Measurements from ENCODE around the gene COMTD1.
"Not testable (repeated sequence)": the region's sequence is repeated elsewhere in the genome, so short reads cannot be mapped to it uniquely, and the experiment has no call there.

Gene COMTD1

DNA sequence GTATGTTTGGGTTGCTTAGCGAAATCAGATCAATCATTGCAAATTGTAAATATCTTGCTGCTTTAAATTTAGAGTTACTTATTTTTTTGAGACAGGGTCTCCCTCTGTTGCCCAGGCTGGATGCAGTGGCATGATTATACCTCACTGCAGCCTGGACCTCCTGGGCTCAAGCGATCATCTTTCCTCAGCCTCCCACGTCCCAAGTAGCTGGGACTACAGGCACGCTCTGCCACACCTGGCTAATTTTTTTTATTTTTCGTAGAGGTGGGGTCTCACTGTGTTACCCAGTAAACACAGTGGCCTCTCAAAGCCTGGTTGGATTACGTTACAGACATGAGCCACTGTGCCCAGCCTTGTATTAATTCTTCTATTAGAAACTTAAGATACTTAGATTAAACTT lies 23.4 kb downstream of the COMTD1 start:
- no peak for DNase-seq

GRCh38 chr10:75211007-75211691 lies 24.6 kb downstream of the COMTD1 start:
- DNase-seq, result peak; percentile 8

DNA sequence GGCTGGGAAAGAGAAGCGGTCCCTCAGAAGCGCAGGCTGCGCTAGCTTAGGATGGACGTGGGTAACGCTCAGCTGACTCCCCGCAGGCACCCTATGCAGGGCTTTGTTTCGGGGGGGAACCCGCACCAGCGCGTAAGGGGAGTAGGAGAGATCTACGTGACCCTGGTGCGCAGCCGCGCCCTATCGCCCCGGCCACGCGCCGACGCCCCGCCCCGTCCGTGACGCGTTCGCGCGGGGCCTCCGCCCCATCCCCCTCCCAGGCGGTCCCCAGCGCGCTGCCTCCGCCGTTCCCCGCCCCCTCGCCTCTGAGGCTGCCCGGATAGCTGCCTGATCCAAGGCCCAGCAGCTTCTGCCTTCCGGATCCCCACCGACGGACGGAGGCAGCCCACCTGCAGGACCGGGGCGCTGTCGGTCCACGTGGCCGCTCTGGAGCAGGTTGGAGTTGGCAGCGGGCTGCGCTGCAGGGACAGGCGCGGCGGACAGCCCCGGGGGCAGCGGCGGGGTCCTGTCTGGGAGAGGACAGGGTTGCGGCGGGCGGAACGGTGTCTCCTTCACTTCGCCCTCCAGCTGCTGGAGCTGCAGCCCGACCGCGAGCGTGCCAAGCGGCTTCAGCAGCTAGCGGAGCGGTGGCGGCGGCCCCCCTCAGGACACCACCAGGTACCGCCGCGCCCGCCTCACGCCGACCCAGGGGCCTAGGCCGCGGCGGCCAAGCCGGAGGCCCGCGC lies 25.3 kb downstream of the COMTD1 start, which contains the start of gene VDAC2:
Gene VDAC2, plus strand, starts transcription at position 515 of the 725 bp plus-strand sequence. CDS start 363 bp downstream, outside the sequence.
- DNase-seq, result peak; percentile 94

GRCh38 chr10:75209921-75210281 lies 25.9 kb downstream of the COMTD1 start:
- peak; percentile 76 for DNase-seq

DNA sequence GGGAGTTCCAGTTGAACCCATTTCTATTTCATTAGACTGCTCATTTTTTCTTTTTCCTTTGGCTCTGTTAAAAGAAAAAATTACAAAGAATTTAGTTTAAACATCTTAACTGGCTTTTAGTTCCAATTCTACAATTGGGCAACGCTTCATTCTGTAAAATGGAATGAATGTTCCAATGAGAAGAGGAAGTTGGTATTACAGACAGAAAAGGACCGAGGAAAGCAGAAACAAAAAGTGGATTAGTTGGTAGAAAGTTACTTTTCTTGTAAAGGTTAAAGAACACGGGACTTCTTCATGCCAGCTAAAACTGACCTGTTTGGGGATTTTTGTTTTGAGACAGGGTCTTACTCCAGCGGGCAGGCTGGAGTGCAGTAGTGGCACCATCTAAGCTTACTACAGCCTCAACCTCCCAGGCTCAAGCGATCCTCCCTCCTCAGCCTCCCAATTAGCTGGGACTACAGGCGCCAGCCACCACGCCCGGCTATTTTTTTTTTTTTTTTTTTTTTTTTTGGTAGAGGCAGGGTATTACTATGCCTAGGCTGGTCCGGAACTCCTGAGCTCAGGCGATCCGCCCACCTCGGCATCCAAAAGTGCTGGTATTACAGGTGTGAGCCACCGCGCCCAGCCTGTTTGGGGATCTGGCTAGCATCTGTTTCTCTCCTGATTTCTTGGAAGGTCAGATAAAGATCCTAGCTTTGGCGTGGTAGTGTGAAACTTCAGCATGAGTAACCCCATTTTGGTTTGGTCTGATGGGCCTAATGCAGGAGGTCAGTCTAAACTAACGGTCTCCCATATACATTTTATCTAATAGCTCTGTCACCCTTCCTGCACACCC lies 26.5 kb downstream of the COMTD1 start:
- no peak for DNase-seq

DNA sequence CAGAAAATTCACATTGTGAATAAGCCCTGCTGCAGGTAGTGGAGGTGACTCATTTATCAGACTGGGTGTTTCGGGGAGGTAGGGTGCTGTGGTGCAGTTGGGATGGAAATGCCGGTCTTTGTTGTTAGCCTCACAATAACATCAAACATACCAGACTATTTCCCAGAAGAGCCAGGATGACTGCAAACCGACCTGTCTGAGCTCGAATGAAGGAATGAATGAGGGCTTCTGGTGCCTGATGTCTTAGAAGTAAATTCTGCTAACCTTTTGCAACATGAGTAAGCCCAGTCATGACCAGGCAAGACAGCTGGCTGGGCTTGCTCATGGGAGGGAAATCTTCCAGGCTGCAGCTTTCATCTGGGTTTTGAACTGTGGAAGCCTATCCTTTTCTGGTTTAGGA lies 27.6 kb downstream of the COMTD1 start:
- DNase-seq, result no peak

DNA sequence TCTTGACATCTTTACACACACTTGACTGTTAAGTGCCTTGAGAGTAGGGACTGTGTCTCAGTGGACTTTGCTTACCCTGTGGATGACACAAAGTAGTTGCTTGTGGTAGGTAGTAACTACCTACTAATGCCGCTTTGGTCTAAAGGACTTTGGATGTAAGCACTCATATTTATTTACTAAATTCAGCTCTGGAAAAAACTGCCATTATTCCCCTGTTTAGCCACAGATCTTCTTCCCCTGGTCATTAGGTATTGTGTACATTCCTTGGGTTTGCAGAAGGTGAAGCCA lies 28.0 kb downstream of the COMTD1 start:
- DNase-seq, result no peak

DNA sequence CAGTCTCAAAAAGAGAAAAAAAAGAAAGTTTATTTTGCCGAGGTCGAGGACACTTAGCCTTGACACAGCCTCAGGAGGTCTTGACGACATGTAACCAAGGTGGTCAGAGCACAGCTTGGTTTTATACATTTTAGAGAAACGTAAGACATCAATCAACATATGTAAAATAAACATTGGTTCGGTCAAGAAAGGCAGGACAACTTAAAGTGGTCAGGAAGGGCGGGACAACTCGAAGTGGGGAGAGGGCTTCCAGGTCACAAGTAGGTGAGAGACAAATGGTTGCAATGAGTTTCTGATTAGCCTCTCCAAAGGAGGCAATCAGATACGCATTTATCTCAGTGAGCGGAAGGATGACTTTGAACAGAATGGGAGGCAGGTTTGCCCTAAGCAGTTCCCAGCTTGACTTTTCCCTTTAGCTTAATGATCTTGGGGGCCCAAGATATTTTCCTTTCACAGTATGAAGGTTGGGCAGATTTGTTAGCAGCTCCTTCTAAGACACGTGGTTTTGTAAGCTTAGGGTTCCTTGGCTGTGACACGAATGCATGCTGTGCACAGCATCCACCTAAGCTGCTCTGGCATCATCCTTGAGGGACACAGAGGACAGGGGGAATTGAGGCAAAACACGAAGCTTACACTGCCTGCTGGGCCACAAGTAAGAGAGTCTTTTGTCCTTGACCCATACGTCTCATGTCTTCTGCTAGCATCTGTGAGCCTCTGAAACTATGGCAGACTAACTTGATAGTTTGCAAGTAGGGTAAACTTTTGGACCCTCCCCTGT lies 28.5 kb downstream of the COMTD1 start:
- no peak for DNase-seq

DNA sequence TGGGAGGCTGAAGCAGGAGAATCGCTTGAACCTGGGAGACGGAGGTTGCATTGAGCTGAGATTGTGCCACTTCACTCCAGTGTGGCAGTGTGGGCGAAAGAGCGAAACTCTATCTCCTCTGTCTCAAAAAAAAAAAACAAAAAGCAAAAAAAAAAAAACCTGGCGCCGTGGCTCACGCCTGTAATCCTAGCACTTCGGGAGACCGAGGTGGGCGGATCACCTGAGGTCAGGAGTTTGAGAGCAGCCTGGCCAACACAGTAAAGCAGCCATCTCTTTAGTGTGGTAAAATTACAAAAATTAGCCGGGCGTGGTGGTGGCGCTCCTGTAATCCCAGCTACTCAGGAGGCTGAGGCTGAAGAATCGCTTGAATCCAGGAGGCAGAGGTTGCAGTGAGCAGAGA lies 29.1 kb downstream of the COMTD1 start:
- DNase-seq, result not testable (repeated sequence)

DNA sequence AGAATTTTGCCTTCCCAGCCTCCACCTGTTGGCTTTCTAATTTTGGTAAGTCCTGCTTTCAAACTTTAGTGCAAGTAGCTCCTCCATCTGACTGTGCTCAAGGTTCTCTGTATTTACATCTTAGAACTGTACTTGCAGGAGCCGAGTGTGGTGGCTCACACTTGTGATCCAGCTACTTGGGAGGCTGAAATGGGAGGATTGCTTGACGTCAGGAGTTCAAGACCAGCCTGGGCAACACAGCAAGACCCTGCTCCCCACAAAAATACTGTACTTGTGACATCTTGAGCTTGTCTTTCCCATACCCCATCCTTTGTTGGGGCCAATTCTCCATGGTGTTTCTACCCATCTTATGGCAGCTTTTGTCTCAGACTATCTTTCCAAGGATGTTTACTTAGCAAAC lies 29.8 kb downstream of the COMTD1 start:
- DNase-seq, result no peak

- DNase-seq, result no peak
Observed at GRCh38 chr10:75203724-75204123, 32.0 kb downstream of the COMTD1 start.

- not testable (repeated sequence) for DNase-seq
Observed at GRCh38 chr10:75203046-75203620, 32.6 kb downstream of the COMTD1 start.

DNA sequence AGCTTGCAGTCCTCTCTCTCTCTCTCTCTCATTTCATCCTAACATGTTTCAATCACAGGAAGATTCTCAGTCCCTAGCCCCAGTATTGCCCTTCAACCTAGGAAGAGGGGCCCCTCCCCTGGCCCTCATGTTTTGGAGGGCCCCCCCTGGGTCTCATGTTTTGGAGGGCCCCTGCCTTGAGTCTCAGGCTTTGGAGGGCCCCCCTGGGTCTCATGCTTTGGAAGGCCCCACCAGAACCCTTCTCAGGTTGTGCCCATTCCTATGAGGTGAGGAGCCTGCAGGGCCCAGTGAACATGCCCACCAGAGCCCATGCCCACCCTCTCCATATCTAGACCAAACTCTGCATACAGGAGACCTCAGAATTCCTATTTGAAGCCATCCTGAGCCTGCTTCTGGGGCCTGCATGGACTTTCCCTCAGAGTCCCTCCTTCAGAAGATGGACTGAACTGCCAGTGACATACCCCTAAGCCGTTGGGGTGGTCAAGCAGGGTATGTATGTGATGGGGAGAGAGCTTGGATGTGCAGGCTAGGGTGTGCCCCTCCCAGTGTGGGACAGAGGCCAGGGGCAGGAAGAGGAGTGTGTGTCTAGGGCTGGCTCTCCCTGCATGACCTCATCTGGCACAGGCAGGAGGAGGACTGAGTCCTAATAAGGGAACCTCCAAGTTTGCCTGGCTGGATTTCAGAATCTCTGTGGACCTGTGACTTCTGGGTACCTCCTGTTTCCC lies 33.3 kb downstream of the COMTD1 start:
- DNase-seq, result no peak

DNA sequence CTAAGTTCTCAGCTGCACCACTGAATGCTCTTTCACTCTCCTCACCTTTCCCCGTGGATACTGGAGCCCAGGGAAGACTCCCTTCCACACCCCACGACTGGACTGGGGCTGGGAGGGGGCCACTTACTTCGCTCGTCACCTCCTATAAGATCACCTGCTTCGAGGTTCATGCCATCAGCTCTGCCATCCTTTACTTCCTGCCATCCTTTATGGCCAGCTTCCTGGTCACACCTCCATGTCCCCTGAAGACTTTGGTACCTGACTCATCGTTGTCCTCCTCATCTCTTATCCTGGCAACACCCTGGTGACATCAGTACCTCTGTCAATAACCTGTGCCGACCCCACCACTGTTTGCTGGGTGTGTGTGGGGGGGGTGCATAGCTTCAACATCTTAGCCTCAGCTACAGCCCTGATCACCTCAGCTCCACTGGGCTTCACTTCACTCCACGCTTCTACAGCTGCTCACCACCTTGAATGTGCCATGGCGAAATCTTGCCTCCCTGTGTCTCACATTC lies 33.9 kb downstream of the COMTD1 start:
- no peak for DNase-seq

GRCh38 chr10:75199949-75200348 lies 35.8 kb downstream of the COMTD1 start:
- DNase-seq, result not testable (repeated sequence)

- DNase-seq, result no peak
Observed at GRCh38 chr10:75197906-75198305, 37.9 kb downstream of the COMTD1 start.

DNA sequence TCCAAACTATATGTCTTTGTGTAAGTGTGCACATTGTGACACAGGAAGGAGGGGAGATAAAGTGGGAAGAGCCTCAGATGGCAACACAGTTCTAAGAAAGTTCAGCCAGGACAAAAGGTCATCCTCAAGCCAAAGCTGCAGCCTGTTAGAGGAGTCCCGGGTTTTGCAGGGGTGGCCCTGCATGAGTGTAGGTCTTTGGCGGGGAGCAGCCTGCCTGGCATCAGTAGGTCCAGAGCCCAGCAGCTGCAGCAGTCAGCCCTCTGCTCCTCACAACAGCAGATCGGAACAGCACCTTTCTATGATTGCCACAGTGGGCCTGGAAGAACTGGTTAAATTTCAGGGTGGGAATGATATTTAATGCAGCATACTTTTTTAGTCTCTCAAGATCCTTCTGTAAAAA lies 38.7 kb downstream of the COMTD1 start:
- no peak for DNase-seq

DNA sequence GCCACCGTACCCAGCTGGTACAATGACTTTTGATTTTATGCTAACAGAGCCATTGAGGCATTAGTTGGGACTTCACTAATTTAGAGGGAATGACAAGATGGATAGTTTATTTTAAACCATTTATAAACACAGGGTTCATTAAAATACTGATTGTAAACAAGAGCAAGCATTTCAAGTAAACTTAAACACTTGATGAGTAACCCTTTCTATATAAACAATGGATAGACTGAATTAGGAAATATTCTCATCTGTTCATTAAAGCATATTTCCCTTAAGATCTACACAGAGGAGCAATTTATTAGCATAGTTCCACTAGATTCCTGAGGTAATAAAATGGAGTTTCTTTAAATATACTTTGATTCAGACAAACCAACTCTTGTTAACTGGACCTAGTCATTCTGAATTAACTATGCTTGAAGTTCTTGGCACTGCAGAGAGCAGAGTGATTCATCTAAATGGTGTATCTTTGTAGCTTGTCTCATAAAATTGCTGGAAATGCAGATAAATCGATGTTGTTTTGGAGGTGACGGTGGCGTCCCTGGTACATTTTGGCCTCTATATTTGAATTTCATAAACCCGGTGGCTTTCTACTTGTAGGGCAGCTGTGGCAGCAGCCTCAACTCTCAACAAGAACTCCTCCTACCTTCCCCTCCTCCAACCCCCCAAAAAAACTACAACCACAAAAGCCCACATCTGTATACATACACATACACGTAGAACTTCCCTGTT lies 40.6 kb downstream of the COMTD1 start:
- no peak for DNase-seq

- not testable (repeated sequence) for DNase-seq
Observed at GRCh38 chr10:75194625-75195024, 41.1 kb downstream of the COMTD1 start.

- no peak for DNase-seq
Observed at GRCh38 chr10:75191821-75192568, 43.8 kb downstream of the COMTD1 start.

Measured in activated gamma-delta T cell treated with Interleukin-2 at 50 U/mL for 16 hours (primary cell).